K562 (cell line): ENCODE data around the gene FOXJ3. TPM values are rescaled to one million over a fixed set of nuclear protein-coding genes. Genes with fewer than 3 reads are reported as not detected.

Experiments used
- ATAC-seq: fragments of 200-7000 bp; cut with Tn5 transposase; 3 replicates; pipeline ENCODE4 v1.9.1; 2020; ENCODE audit warnings: moderate library complexity
- BruUV-seq: library from RNA; stranded (reverse); fragments of 400-500 nt; replicated peaks from 2 replicates; lab custom pipeline; 2021; lab: Mats Ljungman, UMichigan
- CTCF ChIA-PET: fragments of 300-600 bp; formaldehyde crosslinking; extraction: SDS; loops from one replicate; lab custom pipeline; 2021; ENCODE audit warnings: low intra/inter-chr PET ratio; lab: Yijun Ruan, JAX
- POLR2A ChIA-PET: fragments of 300-600, 350-650 bp; sonication (Branson Sonifier 250); formaldehyde crosslinking; extraction: SDS; loops from one replicate; lab custom pipeline; 2021; ENCODE audit warnings: antibody characterized with exemption, inconsistent platforms; lab: Yijun Ruan, JAX
- DNase-seq, 4 experiments: peaks; one replicate each; pipeline versions ENCODE4 v3.0.0 to v3.0.0-alpha.2; 2011 to 2018; ENCODE audit warnings: low spot score in 3 of 4, mixed read lengths in 3 of 4; ENCODE audit errors: extremely low read depth in 1 of 4
- FAIRE-seq: peaks from 2 replicates; lab custom pipeline; 2011; peaks lifted over from hg19 to GRCh38; lab: Jason Lieb, UNC
- H2AFZ ChIP-seq: 2 replicates; pipeline ENCODE4 v1.6.0; 2011; ENCODE audit warnings: low read depth, low read length, control low read depth, inconsistent platforms
- H3K27ac ChIP-seq: fragments of 200-600 bp; 3 replicates; pipeline ENCODE4 v1.8.0; 2011; ENCODE audit warnings: low read depth, mild to moderate bottlenecking, control low read depth, inconsistent platforms, low read length, moderate library complexity, mixed read lengths; ENCODE audit errors: extremely low read depth
- H3K27me3 ChIP-seq, 2 experiments: fragments of 300-600 bp in 1 of 2; 2 replicates in 1 of 2; 3 replicates in 1 of 2; pipeline versions ENCODE4 v1.6.0 to v1.8.0; 2011; ENCODE audit warnings: inconsistent platforms in 2 of 2, low read length in 2 of 2, mild to moderate bottlenecking in 1 of 2, mixed read lengths in 1 of 2, moderate library complexity in 1 of 2; ENCODE audit not compliant: control insufficient read depth in 2 of 2, insufficient read depth in 2 of 2
- H3K36me3 ChIP-seq: fragments of 300-600 bp; 3 replicates; pipeline ENCODE4 v1.8.0; 2011; ENCODE audit warnings: mild to moderate bottlenecking, low read length, inconsistent platforms; ENCODE audit not compliant: control insufficient read depth, insufficient read depth
- H3K4me1 ChIP-seq, 2 experiments: fragments of 200-600 bp in 1 of 2; replicated peaks in 1 of 2; 2 replicates in 1 of 2; 3 replicates in 1 of 2; pipeline versions ENCODE4 v1.5.1 to v1.8.0; 2011; ENCODE audit warnings: inconsistent platforms in 2 of 2, low read length in 2 of 2, mild to moderate bottlenecking in 1 of 2, mixed read lengths in 1 of 2, moderate library complexity in 1 of 2; ENCODE audit not compliant: control insufficient read depth in 2 of 2, insufficient read depth in 2 of 2
- H3K4me2 ChIP-seq: 2 replicates; pipeline ENCODE4 v1.6.1; 2011; ENCODE audit warnings: low read length, control low read depth, inconsistent platforms, mixed read lengths; ENCODE audit not compliant: insufficient read depth
- H3K4me3 ChIP-seq: fragments of 200-600 bp; sonication (generic), shearing (Covaris generic); 2 replicates; pipeline ENCODE4 v1.5.1; 2016; ENCODE audit warnings: control low read depth, inconsistent platforms
- H3K79me2 ChIP-seq: fragments of 200-600 bp; 3 replicates; pipeline ENCODE4 v1.8.0; 2011; ENCODE audit warnings: low read length, inconsistent platforms; ENCODE audit not compliant: control insufficient read depth, insufficient read depth
- H3K9ac ChIP-seq, 2 experiments: 2 replicates each; pipeline versions ENCODE4 v1.6.0 to v1.6.1; 2011; ENCODE audit warnings: low read depth in 2 of 2, low read length in 2 of 2, control low read depth in 1 of 2, inconsistent platforms in 1 of 2, mild to moderate bottlenecking in 1 of 2, mixed read lengths in 1 of 2; ENCODE audit not compliant: insufficient read depth in 1 of 2
- H3K9me1 ChIP-seq: one replicate; pipeline ENCODE4 v1.6.0; 2011; ENCODE audit warnings: inconsistent platforms, mild to moderate bottlenecking, low read length, moderate library complexity; ENCODE audit not compliant: control insufficient read depth, insufficient read depth
- H3K9me3 ChIP-seq: replicated peaks from 2 replicates; pipeline ENCODE4 v1.5.1; 2011; ENCODE audit warnings: low read depth, low read length, inconsistent platforms; ENCODE audit not compliant: control insufficient read depth, insufficient read depth
- H4K20me1 ChIP-seq: replicated peaks from 2 replicates; pipeline ENCODE4 v1.6.1; 2011; ENCODE audit warnings: low read length, inconsistent platforms, mixed read lengths; ENCODE audit not compliant: control insufficient read depth, insufficient read depth
- FIP1L1 ChIP-seq: fragments of 200-400 bp; formaldehyde crosslinking; IDR thresholded peaks from 2 replicates; pipeline ENCODE4 v1.6.1; 2018; ENCODE audit warnings: mild to moderate bottlenecking, low read depth, low read length; ENCODE audit not compliant: poor library complexity, severe bottlenecking
- SP1 ChIP-seq: sonication (generic); formaldehyde crosslinking; IDR thresholded peaks from 2 replicates; pipeline ENCODE4 v1.8.1; 2022; ENCODE audit warnings: mild to moderate bottlenecking, missing genetic modification reagents
- TBL1XR1 ChIP-seq, 2 experiments: IDR thresholded peaks; 2 replicates each; pipeline ENCODE4 v1.6.1; 2012; ENCODE audit warnings: improper control_type of control experiment in 2 of 2, low read length in 2 of 2, mild to moderate bottlenecking in 1 of 2
- ZFP36 ChIP-seq: fragments of 150-350 bp; IDR thresholded peaks from 2 replicates; pipeline ENCODE4 v1.6.1; 2018; ENCODE audit warnings: low read length, low read depth; ENCODE audit not compliant: partially characterized antibody
- WGBS: fragments of 100-300 bp; shearing (Covaris generic); methylation state at CpG from one replicate; pipeline ENCODE4 v1.1.6; 2016; ENCODE audit warnings: low coverage, mixed read lengths; ENCODE audit not compliant: insufficient coverage; ENCODE audit errors: missing lambda C conversion rate; 5-methylcytosine and 5-hydroxymethylcytosine counted together
- in situ Hi-C: fragments of 300-500 bp; cut with MboI; formaldehyde crosslinking; loops from 4 replicates; pipeline ENCODE4 v1.15.0; 2018; ENCODE audit warnings: inconsistent platforms, mixed read lengths
- intact Hi-C: fragments of 100-400 bp; cut with micrococcal nuclease; formaldehyde crosslinking; loops from 2 replicates; pipeline ENCODE4 v1.14.2; 2022
- polyA plus RNA-seq, 8 experiments: library from polyadenylated mRNA; depleted of rRNA in 4 of 8; stranded (reverse) in 5 of 8; unstranded in 3 of 8; fragments of >200 nt; fragmentation: Nextera tagmentation in 2 of 8; fragmentation: Illumina TruSeq in 1 of 8; extraction: Ambion mirVana in 2 of 8; extraction: Trizol in 1 of 8; gene quantifications; 2 replicates each; pipeline versions ENCODE4 v1.2.1 to v1.2.3, GENCODE V29; 2011 to 2014; ENCODE audit warnings: inconsistent platforms in 1 of 8, missing spikeins in 1 of 8
- total RNA-seq, 7 experiments: library from RNA; depleted of rRNA in 6 of 7; stranded (reverse); fragments of >200 nt in 6 of 7; fragmentation: Illumina TruSeq in 2 of 7; extraction: Trizol in 2 of 7; gene quantifications; 2 replicates each; pipeline versions ENCODE4 v1.2.1 to v1.2.3, GENCODE V29; 2011 to 2021; ENCODE audit warnings: low replicate concordance in 1 of 7
- TF ChIP-seq, protein P1 (sequence below): sonication (generic); formaldehyde crosslinking; IDR thresholded peaks from 2 replicates; pipeline ENCODE4 v1.9.0; 2022; ENCODE audit warnings: mild to moderate bottlenecking, missing genetic modification reagents
- TF ChIP-seq, protein P2 (sequence below), 2 experiments: fragments of 450-650 bp; formaldehyde crosslinking in 1 of 2; IDR thresholded peaks; 2 replicates each; pipeline versions ENCODE4 v1.4.0 to v1.6.1; 2014 to 2020; ENCODE audit warnings: mild to moderate bottlenecking in 2 of 2, borderline replicate concordance in 1 of 2, low read depth in 1 of 2
- TF ChIP-seq, protein P3 (sequence below): fragments of 200-800 bp; sonication (Bioruptor generic); IDR thresholded peaks from 2 replicates; pipeline ENCODE4 v1.6.1; 2017; ENCODE audit warnings: missing genetic modification characterization, missing compliant biosample characterization
- TF ChIP-seq, protein P4 (sequence below): fragments of 450-650 bp; IDR thresholded peaks from 2 replicates; pipeline ENCODE4 v1.6.1; 2016; ENCODE audit warnings: borderline replicate concordance

Gene FOXJ3
- total and polyA plus RNA-seq, 9 of the 15 experiments (the other 6 are each of a cell fraction or from before 2014, with no cell fraction given) = 8.7 to 35.3 (median 23.4) TPM

DNA sequence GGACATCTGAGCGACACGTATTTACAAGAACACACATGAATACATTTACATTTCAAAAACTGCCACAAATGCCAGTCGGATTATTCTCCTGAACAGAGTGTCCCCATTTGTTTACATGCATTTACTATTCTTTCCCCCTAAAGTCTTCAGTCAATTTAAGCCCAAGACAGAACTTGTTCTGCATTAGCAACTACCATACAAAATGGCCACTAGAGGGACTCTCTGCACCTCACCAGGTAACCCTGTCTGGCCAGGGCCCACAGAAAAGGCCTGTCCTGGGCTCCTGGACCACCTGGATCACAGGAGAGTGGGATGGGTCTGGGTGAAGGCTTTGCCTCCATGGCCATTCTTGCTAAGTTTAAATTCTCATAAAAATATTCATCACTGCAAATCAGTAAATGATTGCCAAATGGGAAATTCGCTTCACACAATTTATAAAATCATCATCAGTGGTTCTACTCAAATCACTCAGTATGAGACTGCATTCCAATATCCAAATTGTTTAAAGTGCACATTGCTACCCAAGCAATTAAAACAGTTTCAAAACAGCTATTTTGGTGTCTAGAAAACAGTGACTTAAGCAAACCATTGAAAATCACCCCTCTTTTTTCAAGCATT lies 158.0 kb downstream of the FOXJ3 start:
- ChIA-PET CTCF (interaction anchor here (0.9 kb wide), 1 partner anchor 553 kb away, joined by 3 read pairs; no protein-coding TSS in a partner anchor), POLR2A (no interaction called here)
- peaks cover 36% of the 10 kb centered on the region; the same call in 2 of the 3 replicates for H3K36me3 ChIP-seq
- peaks cover 0 to 3% of the 10 kb centered on the region in 2 experiments; a peak in 2 of 5 replicates for H3K4me1 ChIP-seq
- no peaks in the 10 kb centered on the region for H3K79me2 ChIP-seq
- no peaks in the 10 kb centered on the region for H3K27me3 ChIP-seq
- no peaks in the 10 kb centered on the region for H3K9me1 ChIP-seq
- 75% methylated on average over 4 of the region's 4 CpGs for WGBS
- peak; percentile 79 for ATAC-seq
- peak; percentile 60 to 69 (median 66) for DNase-seq
- H3K27ac ChIP-seq = no peak overlapping the region
- H3K4me2 ChIP-seq = no peak overlapping the region
- TSS peak; percentile 14 for BruUV-seq
- no peaks in the 10 kb centered on the region for H3K9me3 ChIP-seq
- H4K20me1 ChIP-seq = 0 out of 2 replicates have a peak, but pooled peaks cover 10% of the 10 kb centered on the region
- H3K9ac ChIP-seq = no peak overlapping the region
- in situ Hi-C loops = no loop called here
- intact Hi-C loops = loop anchor here (1.0 to 10.0 kb wide), 2 partner anchors 155 to 602 kb away; no protein-coding TSS in a partner anchor
- no peak overlapping the region for H2AFZ ChIP-seq
- no peak overlapping the region for H3K4me3 ChIP-seq
- peak; percentile 57 for FAIRE-seq
- TF ChIP-seq, protein P1, sequence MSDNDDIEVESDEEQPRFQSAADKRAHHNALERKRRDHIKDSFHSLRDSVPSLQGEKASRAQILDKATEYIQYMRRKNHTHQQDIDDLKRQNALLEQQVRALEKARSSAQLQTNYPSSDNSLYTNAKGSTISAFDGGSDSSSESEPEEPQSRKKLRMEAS (CRISPR knock-in tag) = no peak
- TF ChIP-seq, protein P2, sequence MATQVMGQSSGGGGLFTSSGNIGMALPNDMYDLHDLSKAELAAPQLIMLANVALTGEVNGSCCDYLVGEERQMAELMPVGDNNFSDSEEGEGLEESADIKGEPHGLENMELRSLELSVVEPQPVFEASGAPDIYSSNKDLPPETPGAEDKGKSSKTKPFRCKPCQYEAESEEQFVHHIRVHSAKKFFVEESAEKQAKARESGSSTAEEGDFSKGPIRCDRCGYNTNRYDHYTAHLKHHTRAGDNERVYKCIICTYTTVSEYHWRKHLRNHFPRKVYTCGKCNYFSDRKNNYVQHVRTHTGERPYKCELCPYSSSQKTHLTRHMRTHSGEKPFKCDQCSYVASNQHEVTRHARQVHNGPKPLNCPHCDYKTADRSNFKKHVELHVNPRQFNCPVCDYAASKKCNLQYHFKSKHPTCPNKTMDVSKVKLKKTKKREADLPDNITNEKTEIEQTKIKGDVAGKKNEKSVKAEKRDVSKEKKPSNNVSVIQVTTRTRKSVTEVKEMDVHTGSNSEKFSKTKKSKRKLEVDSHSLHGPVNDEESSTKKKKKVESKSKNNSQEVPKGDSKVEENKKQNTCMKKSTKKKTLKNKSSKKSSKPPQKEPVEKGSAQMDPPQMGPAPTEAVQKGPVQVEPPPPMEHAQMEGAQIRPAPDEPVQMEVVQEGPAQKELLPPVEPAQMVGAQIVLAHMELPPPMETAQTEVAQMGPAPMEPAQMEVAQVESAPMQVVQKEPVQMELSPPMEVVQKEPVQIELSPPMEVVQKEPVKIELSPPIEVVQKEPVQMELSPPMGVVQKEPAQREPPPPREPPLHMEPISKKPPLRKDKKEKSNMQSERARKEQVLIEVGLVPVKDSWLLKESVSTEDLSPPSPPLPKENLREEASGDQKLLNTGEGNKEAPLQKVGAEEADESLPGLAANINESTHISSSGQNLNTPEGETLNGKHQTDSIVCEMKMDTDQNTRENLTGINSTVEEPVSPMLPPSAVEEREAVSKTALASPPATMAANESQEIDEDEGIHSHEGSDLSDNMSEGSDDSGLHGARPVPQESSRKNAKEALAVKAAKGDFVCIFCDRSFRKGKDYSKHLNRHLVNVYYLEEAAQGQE (IDR thresholded peaks at IDR 0.05; ENCODE audit: borderline replicate concordance) = peak; percentile 30; the same call in 1 of the 2 replicates
- TF ChIP-seq, protein P2 (CRISPR knock-in tag; IDR thresholded peaks at IDR 0.05; ENCODE audit: low read depth) = no peak
- TF ChIP-seq ZFP36 = no peak
- no peak for TF ChIP-seq FIP1L1
- TF ChIP-seq, protein P3, sequence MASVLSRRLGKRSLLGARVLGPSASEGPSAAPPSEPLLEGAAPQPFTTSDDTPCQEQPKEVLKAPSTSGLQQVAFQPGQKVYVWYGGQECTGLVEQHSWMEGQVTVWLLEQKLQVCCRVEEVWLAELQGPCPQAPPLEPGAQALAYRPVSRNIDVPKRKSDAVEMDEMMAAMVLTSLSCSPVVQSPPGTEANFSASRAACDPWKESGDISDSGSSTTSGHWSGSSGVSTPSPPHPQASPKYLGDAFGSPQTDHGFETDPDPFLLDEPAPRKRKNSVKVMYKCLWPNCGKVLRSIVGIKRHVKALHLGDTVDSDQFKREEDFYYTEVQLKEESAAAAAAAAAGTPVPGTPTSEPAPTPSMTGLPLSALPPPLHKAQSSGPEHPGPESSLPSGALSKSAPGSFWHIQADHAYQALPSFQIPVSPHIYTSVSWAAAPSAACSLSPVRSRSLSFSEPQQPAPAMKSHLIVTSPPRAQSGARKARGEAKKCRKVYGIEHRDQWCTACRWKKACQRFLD (CRISPR knock-in tag) = no peak
- TF ChIP-seq, protein P4, sequence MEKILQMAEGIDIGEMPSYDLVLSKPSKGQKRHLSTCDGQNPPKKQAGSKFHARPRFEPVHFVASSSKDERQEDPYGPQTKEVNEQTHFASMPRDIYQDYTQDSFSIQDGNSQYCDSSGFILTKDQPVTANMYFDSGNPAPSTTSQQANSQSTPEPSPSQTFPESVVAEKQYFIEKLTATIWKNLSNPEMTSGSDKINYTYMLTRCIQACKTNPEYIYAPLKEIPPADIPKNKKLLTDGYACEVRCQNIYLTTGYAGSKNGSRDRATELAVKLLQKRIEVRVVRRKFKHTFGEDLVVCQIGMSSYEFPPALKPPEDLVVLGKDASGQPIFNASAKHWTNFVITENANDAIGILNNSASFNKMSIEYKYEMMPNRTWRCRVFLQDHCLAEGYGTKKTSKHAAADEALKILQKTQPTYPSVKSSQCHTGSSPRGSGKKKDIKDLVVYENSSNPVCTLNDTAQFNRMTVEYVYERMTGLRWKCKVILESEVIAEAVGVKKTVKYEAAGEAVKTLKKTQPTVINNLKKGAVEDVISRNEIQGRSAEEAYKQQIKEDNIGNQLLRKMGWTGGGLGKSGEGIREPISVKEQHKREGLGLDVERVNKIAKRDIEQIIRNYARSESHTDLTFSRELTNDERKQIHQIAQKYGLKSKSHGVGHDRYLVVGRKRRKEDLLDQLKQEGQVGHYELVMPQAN = no peak
- 0 out of 4 replicates have a peak, but pooled peaks of 1 of the 2 experiments have one; percentile 25 for TF ChIP-seq TBL1XR1 (IDR thresholded peaks at IDR 0.05; ENCODE audit: low read length in 2 of 2)
- TF ChIP-seq SP1 = no peak
